SK-N-SH treated with all-trans-retinoic acid at 6 μM for 48 hours (cell line): Measurements from ENCODE around the gene PATE1.
A peak's percentile ranks its signal among the peaks of the same experiment; 100 is the strongest.

Source experiments
- ATAC-seq: fragments of 200-7000 bp; cut with Tn5 transposase; 3 replicates; pipeline ENCODE4 v1.9.1; 2020; ENCODE audit warnings: mild to moderate bottlenecking, moderate library complexity
- ARNTL ChIP-seq: fragments of 450-650 bp; formaldehyde crosslinking; IDR thresholded peaks from 2 replicates; pipeline ENCODE4 v1.5.0; 2020; ENCODE audit warnings: low read depth, mild to moderate bottlenecking, moderate library complexity, borderline replicate concordance
- CSDC2 ChIP-seq: fragments of 250-450 bp; sonication (Bioruptor Pico); IDR thresholded peaks from 2 replicates; pipeline ENCODE4 v1.5.0; 2020; ENCODE audit warnings: mild to moderate bottlenecking, moderate library complexity
- ESRRG ChIP-seq: fragments of 250-450 bp; sonication (Bioruptor Pico); IDR thresholded peaks from 2 replicates; pipeline ENCODE4 v1.6.1; 2021; ENCODE audit warnings: mild to moderate bottlenecking
- GLIS3 ChIP-seq: fragments of 250-450 bp; sonication (Bioruptor Pico); IDR thresholded peaks from 2 replicates; pipeline ENCODE4 v1.5.0; 2020; ENCODE audit warnings: mild to moderate bottlenecking, moderate library complexity
- ISL1 ChIP-seq: fragments of 250-450 bp; sonication (Bioruptor Pico); IDR thresholded peaks from 2 replicates; pipeline ENCODE4 v2.1.2; 2022; ENCODE audit warnings: mild to moderate bottlenecking, moderate library complexity
- PPARA ChIP-seq: fragments of 250-450 bp; sonication (Bioruptor Pico); IDR thresholded peaks from 2 replicates; pipeline ENCODE4 v1.5.0; 2020; ENCODE audit warnings: mild to moderate bottlenecking, borderline replicate concordance
- RARB ChIP-seq: fragments of 250-450 bp; sonication (Bioruptor Pico); IDR thresholded peaks from 2 replicates; pipeline ENCODE4 v1.8.0; 2021; ENCODE audit warnings: mild to moderate bottlenecking, moderate library complexity
- TCF4 ChIP-seq: fragments of 250-450 bp; sonication (Bioruptor Pico); IDR thresholded peaks from 2 replicates; pipeline ENCODE4 v1.8.0; 2021; ENCODE audit warnings: mild to moderate bottlenecking, moderate library complexity, borderline replicate concordance
- TOX ChIP-seq: fragments of 250-450 bp; sonication (Bioruptor Pico); IDR thresholded peaks from 2 replicates; pipeline ENCODE4 v1.8.0; 2021; ENCODE audit warnings: mild to moderate bottlenecking, moderate library complexity, borderline replicate concordance
- ZC3H10 ChIP-seq: fragments of 250-450 bp; sonication (Bioruptor Pico); IDR thresholded peaks from 2 replicates; pipeline ENCODE4 v1.5.1; 2021; ENCODE audit warnings: mild to moderate bottlenecking, moderate library complexity
- ZFP3 ChIP-seq: fragments of 250-450 bp; sonication (Bioruptor Pico); IDR thresholded peaks from 2 replicates; pipeline ENCODE4 v1.5.0; 2020; ENCODE audit warnings: mild to moderate bottlenecking, moderate library complexity
- ZFP30 ChIP-seq: fragments of 450-650 bp; formaldehyde crosslinking; IDR thresholded peaks from 2 replicates; pipeline ENCODE4 v1.5.0; 2022; ENCODE audit warnings: mild to moderate bottlenecking, moderate library complexity
- ZNF565 ChIP-seq: fragments of 450-650 bp; formaldehyde crosslinking; conservative IDR thresholded peaks from 2 replicates; pipeline ENCODE4 v1.5.0; 2020; ENCODE audit warnings: low read depth, mild to moderate bottlenecking, moderate library complexity
- ZNF70 ChIP-seq: fragments of 450-650 bp; formaldehyde crosslinking; IDR thresholded peaks from 2 replicates; pipeline ENCODE4 v1.5.0; 2020; ENCODE audit warnings: mild to moderate bottlenecking, moderate library complexity
- TF ChIP-seq, protein P1 (sequence below): fragments of 250-450 bp; sonication (Bioruptor Pico); IDR thresholded peaks from 2 replicates; pipeline ENCODE4 v1.8.0; 2021; ENCODE audit warnings: low read depth, mild to moderate bottlenecking, moderate library complexity, borderline replicate concordance
- TF ChIP-seq, protein P2 (sequence below): fragments of 250-450 bp; sonication (Bioruptor Pico); IDR thresholded peaks from 2 replicates; pipeline ENCODE4 v1.8.0; 2020; ENCODE audit warnings: mild to moderate bottlenecking, moderate library complexity, borderline replicate concordance
- TF ChIP-seq, protein P3 (sequence below): fragments of 250-450 bp; sonication (Bioruptor Pico); IDR thresholded peaks from 2 replicates; pipeline ENCODE4 v1.5.1; 2021; ENCODE audit warnings: mild to moderate bottlenecking, moderate library complexity
- TF ChIP-seq, protein P4 (sequence below): fragments of 250-450 bp; sonication (Bioruptor Pico); IDR thresholded peaks from 2 replicates; pipeline ENCODE4 v1.5.0; 2020; ENCODE audit warnings: mild to moderate bottlenecking, moderate library complexity

PATE1 gene

DNA sequence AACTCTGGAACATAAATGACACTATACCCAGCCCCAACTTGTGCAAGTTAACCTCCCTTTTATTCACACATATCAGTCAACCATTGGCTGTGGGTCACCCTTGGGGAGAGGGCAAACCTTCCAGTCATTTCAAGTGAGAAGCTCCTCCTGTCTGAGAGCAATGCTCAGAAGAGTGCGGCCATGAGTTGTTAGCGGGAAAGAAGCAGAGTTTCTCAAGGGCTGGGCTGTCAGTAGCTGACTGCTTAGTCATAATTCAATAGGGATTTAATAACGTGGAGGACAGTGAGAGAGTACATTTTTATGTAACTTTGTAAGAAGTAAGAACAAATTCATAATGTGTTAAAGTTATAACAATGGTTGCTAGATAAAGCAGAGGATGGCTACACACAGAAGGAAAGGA lies 27.4 kb downstream of the PATE1 start:
- TF ChIP-seq GLIS3 (CRISPR knock-in tag), result no peak
- no peak for TF ChIP-seq ZNF565 (CRISPR knock-in tag)

DNA sequence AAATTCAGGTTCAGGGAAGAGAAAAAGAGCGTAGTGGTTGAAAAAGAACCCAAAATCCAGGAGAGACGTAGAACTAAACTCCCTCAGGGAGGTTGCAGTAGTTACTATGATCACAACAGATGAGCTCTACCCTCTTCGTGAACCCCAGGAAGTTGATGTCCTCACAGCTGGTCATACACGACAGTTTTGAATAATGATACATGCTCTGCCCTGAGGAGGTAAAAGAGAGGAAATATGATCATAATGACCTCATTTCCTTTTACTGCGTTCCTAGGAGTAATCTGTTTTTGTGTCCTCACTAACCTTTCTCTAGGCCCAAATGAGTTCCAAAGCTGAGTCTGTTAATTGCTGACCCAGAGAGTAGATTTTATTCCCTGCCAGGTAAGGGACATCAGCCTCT lies 31.2 kb downstream of the PATE1 start:
- TF ChIP-seq ARNTL (CRISPR knock-in tag) (no peak), ZNF565 (CRISPR knock-in tag) (no peak), ISL1 (CRISPR knock-in tag) (no peak), ZFP30 (CRISPR knock-in tag) (no peak), CSDC2 (CRISPR knock-in tag) (no peak), ESRRG (no peak), TCF4 (CRISPR knock-in tag) (no peak), ZFP3 (CRISPR knock-in tag) (no peak), RARB (CRISPR knock-in tag) (no peak), PPARA (no peak), TOX (CRISPR knock-in tag) (no peak)
- TF ChIP-seq, protein P1, sequence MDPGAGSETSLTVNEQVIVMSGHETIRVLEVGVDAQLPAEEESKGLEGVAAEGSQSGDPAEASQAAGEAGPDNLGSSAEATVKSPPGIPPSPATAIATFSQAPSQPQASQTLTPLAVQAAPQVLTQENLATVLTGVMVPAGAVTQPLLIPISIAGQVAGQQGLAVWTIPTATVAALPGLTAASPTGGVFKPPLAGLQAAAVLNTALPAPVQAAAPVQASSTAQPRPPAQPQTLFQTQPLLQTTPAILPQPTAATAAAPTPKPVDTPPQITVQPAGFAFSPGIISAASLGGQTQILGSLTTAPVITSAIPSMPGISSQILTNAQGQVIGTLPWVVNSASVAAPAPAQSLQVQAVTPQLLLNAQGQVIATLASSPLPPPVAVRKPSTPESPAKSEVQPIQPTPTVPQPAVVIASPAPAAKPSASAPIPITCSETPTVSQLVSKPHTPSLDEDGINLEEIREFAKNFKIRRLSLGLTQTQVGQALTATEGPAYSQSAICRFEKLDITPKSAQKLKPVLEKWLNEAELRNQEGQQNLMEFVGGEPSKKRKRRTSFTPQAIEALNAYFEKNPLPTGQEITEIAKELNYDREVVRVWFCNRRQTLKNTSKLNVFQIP (CRISPR knock-in tag), result no peak
- TF ChIP-seq, protein P2, sequence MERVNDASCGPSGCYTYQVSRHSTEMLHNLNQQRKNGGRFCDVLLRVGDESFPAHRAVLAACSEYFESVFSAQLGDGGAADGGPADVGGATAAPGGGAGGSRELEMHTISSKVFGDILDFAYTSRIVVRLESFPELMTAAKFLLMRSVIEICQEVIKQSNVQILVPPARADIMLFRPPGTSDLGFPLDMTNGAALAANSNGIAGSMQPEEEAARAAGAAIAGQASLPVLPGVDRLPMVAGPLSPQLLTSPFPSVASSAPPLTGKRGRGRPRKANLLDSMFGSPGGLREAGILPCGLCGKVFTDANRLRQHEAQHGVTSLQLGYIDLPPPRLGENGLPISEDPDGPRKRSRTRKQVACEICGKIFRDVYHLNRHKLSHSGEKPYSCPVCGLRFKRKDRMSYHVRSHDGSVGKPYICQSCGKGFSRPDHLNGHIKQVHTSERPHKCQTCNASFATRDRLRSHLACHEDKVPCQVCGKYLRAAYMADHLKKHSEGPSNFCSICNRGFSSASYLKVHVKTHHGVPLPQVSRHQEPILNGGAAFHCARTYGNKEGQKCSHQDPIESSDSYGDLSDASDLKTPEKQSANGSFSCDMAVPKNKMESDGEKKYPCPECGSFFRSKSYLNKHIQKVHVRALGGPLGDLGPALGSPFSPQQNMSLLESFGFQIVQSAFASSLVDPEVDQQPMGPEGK (CRISPR knock-in tag), result no peak
- TF ChIP-seq, protein P3, sequence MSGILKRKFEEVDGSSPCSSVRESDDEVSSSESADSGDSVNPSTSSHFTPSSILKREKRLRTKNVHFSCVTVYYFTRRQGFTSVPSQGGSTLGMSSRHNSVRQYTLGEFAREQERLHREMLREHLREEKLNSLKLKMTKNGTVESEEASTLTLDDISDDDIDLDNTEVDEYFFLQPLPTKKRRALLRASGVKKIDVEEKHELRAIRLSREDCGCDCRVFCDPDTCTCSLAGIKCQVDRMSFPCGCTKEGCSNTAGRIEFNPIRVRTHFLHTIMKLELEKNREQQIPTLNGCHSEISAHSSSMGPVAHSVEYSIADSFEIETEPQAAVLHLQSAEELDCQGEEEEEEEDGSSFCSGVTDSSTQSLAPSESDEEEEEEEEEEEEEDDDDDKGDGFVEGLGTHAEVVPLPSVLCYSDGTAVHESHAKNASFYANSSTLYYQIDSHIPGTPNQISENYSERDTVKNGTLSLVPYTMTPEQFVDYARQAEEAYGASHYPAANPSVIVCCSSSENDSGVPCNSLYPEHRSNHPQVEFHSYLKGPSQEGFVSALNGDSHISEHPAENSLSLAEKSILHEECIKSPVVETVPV (CRISPR knock-in tag), result no peak
- TF ChIP-seq, protein P4, sequence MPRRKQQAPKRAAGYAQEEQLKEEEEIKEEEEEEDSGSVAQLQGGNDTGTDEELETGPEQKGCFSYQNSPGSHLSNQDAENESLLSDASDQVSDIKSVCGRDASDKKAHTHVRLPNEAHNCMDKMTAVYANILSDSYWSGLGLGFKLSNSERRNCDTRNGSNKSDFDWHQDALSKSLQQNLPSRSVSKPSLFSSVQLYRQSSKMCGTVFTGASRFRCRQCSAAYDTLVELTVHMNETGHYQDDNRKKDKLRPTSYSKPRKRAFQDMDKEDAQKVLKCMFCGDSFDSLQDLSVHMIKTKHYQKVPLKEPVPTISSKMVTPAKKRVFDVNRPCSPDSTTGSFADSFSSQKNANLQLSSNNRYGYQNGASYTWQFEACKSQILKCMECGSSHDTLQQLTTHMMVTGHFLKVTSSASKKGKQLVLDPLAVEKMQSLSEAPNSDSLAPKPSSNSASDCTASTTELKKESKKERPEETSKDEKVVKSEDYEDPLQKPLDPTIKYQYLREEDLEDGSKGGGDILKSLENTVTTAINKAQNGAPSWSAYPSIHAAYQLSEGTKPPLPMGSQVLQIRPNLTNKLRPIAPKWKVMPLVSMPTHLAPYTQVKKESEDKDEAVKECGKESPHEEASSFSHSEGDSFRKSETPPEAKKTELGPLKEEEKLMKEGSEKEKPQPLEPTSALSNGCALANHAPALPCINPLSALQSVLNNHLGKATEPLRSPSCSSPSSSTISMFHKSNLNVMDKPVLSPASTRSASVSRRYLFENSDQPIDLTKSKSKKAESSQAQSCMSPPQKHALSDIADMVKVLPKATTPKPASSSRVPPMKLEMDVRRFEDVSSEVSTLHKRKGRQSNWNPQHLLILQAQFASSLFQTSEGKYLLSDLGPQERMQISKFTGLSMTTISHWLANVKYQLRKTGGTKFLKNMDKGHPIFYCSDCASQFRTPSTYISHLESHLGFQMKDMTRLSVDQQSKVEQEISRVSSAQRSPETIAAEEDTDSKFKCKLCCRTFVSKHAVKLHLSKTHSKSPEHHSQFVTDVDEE (CRISPR knock-in tag), result no peak
- peak; percentile 34 for ATAC-seq

More for the DNA sequence above, 27.4 kb downstream of the PATE1 start:
- peak; percentile 51 for ATAC-seq

DNA sequence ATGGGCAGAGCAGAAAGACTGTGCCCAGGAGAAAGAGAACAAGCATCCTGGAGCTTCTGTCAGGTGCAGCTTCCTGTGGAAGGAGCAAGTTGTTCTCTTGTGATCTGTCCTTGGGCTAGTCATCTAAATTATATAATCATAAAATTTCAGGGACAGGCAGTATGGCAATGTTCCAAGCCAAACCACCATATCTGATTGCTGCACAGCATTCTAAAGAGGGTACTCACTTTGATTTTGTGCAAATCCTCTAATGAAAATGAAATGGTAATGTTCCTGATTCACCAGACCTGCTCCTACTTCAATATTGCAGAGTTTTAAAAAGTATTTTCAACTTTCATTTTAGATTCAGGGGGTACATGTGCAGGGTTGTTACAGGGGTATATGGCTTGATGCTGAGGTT lies 32.6 kb downstream of the PATE1 start, which contains the start of gene PATE2:
Gene PATE2, minus strand, starts transcription at position 101 of the 400 bp plus-strand sequence. Its CDS starts 55 bp downstream, at position 46.
- TF ChIP-seq, protein P3 (CRISPR knock-in tag), result no peak
- no peak for ATAC-seq

DNA sequence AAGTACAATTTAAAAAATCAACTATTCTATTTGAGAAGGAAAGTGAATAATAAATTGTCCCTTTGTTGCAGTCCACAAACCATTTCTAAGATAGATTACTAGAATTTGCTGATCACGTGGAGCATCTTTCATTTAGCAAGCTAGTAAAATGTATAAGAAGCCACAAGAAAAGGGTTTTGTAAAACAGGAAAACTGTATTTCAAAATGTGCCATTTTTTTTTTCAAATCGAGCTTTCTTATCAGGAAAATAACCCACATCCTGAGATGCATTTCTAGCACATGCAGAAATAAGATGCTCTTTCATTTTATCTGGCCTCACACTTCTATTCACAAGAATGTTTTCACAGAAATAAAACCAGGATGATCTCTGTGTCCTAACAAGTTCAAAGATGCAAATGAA lies 38.6 kb downstream of the PATE1 start:
- no peak for ATAC-seq
- TF ChIP-seq ZC3H10 (CRISPR knock-in tag) (no peak), ZFP30 (CRISPR knock-in tag) (no peak), ZNF565 (CRISPR knock-in tag) (no peak), RARB (CRISPR knock-in tag) (no peak), GLIS3 (CRISPR knock-in tag) (no peak), PPARA (no peak), ZNF70 (CRISPR knock-in tag) (no peak), CSDC2 (CRISPR knock-in tag) (no peak)
- TF ChIP-seq, protein P1 (CRISPR knock-in tag), result no peak
- TF ChIP-seq, all 23 proteins: peak for 0
